ENCODE measurements around the gene SCRN2. TPM values are rescaled to one million over a fixed set of nuclear protein-coding genes. Genes with fewer than 3 reads are reported as not detected.

The SCRN2 gene
- total and polyA plus RNA-seq, 2 of the 13 experiments (the other 11 are each of a cell fraction or from before 2014, with no cell fraction given) = 21.7 to 29.5 TPM

DNA sequence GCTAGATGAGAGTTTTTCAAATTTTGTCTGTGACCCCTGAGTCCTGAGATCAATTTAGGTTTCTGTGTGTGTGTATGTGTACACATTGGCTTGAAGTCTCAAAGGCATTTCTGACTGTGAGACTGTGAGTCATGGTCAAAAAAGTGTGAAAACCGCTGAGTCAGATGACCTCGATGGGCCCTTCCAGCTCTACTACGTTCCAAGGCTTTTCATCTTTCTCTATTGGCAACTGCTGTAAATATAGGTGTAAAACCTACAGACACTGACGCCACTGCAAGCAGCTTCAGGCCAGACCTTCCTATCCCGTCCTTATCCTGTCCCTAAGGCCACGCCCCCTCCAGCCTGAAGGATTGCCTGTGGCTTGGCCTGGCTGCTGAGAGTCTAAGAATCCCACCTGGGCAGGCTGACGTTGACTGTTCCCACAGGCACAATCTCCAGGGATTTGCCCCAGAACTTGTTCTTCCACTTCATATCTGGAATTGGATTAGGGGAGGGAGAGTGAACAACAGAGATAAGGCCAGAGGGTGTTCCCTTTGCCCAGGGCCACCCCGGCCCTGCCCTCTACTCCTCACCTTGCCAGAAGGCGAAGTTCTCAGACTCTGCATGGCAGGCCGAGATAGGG lies 30.8 kb downstream of the SCRN2 start (continued):
- TF ChIP-seq ZNF513 (CRISPR knock-in tag; conservative IDR thresholded peaks at IDR 0.05) (no peak), ZNF570 (CRISPR knock-in tag; IDR thresholded peaks at IDR 0.05; ENCODE audit: borderline replicate concordance) (no peak), EP300 (IDR thresholded peaks at IDR 0.05; ENCODE audit: low read depth in 2 of 2, low read length in 2 of 2) (peak in 1 of 2 experiments; percentile 46; a peak in 1 of 4 replicates), EP300 (CRISPR knock-in tag; IDR thresholded peaks at IDR 0.05; ENCODE audit: borderline replicate concordance) (no peak), SMC3 (IDR thresholded peaks at IDR 0.05; ENCODE audit: low read length) (no peak), ETV5 (CRISPR knock-in tag; IDR thresholded peaks at IDR 0.05; ENCODE audit: borderline replicate concordance) (no peak), CREM (IDR thresholded peaks at IDR 0.05) (peak; percentile 13; the same call in 1 of the 2 replicates), CREM (CRISPR knock-in tag; IDR thresholded peaks at IDR 0.05) (no peak), ZNF296 (CRISPR knock-in tag; conservative IDR thresholded peaks at IDR 0.05) (no peak), ZNF33B (CRISPR knock-in tag; IDR thresholded peaks at IDR 0.05) (no peak), AHR (CRISPR knock-in tag; IDR thresholded peaks at IDR 0.05) (no peak), ZNF644 (CRISPR knock-in tag; IDR thresholded peaks at IDR 0.05; ENCODE audit: low read depth) (no peak)
- TF ChIP-seq, protein P1, sequence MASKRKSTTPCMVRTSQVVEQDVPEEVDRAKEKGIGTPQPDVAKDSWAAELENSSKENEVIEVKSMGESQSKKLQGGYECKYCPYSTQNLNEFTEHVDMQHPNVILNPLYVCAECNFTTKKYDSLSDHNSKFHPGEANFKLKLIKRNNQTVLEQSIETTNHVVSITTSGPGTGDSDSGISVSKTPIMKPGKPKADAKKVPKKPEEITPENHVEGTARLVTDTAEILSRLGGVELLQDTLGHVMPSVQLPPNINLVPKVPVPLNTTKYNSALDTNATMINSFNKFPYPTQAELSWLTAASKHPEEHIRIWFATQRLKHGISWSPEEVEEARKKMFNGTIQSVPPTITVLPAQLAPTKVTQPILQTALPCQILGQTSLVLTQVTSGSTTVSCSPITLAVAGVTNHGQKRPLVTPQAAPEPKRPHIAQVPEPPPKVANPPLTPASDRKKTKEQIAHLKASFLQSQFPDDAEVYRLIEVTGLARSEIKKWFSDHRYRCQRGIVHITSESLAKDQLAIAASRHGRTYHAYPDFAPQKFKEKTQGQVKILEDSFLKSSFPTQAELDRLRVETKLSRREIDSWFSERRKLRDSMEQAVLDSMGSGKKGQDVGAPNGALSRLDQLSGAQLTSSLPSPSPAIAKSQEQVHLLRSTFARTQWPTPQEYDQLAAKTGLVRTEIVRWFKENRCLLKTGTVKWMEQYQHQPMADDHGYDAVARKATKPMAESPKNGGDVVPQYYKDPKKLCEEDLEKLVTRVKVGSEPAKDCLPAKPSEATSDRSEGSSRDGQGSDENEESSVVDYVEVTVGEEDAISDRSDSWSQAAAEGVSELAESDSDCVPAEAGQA (IDR thresholded peaks at IDR 0.05; ENCODE audit: low read depth) = no peak
- TF ChIP-seq, protein P1 (CRISPR knock-in tag; IDR thresholded peaks at IDR 0.05; ENCODE audit: borderline replicate concordance) = no peak
- TF ChIP-seq, protein P2, sequence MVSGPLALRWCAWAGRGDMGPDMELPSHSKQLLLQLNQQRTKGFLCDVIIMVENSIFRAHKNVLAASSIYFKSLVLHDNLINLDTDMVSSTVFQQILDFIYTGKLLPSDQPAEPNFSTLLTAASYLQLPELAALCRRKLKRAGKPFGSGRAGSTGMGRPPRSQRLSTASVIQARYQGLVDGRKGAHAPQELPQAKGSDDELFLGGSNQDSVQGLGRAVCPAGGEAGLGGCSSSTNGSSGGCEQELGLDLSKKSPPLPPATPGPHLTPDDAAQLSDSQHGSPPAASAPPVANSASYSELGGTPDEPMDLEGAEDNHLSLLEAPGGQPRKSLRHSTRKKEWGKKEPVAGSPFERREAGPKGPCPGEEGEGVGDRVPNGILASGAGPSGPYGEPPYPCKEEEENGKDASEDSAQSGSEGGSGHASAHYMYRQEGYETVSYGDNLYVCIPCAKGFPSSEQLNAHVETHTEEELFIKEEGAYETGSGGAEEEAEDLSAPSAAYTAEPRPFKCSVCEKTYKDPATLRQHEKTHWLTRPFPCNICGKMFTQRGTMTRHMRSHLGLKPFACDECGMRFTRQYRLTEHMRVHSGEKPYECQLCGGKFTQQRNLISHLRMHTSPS (CRISPR knock-in tag; IDR thresholded peaks at IDR 0.05; ENCODE audit: low read depth) = no peak

Measured in HepG2 (cell line).